ENCODE results near the gene ASAP2.
"Not testable (repeated sequence)": the region's sequence is repeated elsewhere in the genome, so short reads cannot be mapped to it uniquely, and the experiment has no call there.

The ASAP2 gene

DNA sequence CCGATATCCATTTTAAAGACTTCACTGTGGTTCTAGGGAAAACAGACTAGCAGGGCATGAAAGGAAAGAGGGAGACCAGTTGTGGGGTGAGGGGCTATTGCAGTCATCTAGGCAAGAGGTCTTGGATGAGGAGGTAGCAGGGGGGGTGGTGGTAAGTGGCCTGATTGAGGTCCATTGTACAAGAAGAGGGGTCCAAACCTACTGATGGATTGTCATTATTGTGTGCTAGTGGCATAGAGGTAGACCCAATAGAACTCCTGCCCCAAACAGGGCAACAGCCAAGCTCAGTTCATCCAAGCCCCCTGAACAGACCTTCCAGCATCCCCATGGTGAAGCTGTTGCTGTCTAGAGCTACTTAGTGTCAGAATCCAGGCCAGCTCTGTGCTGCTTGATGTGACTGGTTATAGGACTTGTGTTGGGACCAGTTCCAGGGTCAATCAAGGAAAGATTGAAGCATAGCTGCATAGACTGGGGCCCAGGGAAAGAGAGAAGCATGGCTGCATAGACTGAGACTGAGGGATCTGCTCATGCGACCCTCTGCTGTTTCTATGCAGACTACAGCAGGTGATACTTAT, 7.0 kb downstream of the ASAP2 start:
- Histone ChIP-seq H3K9ac (ENCODE audit: low read length in 2 of 2) (no peak overlapping the region), H3K4me3 (ENCODE audit: low read length in 2 of 2) (peak overlapping the region in 1 of 2 donors; percentile 22)

GRCh38 chr2:9214873-9215272, 8.3 kb downstream of the ASAP2 start:
- Histone ChIP-seq H3K4me1 (ENCODE audit: control insufficient read depth, insufficient read depth, low read length) (peaks cover 23% of the 10 kb centered on the region), H3K4me3 (ENCODE audit: low read length in 2 of 2) (no peak overlapping the region), H3K27ac (ENCODE audit: low read length) (no peak overlapping the region), H3K9me3 (ENCODE audit: control insufficient read depth in 2 of 2, low read length in 2 of 2) (no peaks in the 10 kb centered on the region), H3K27me3 (ENCODE audit: control insufficient read depth in 1 of 2, insufficient read depth in 2 of 2, low read length in 2 of 2) (no peaks in the 10 kb centered on the region), H3K9ac (ENCODE audit: low read length in 2 of 2) (no peak overlapping the region), H3K36me3 (ENCODE audit: control insufficient read depth in 2 of 2, insufficient read depth in 2 of 2, low read length in 2 of 2) (no peaks in the 10 kb centered on the region)

More for the DNA sequence above, 7.0 kb downstream of the ASAP2 start:
- Histone ChIP-seq H3K36me3 (ENCODE audit: control insufficient read depth in 2 of 2, insufficient read depth in 2 of 2, low read length in 2 of 2) (no peaks in the 10 kb centered on the region), H3K9me3 (ENCODE audit: control insufficient read depth in 2 of 2, low read length in 2 of 2) (no peaks in the 10 kb centered on the region), H3K27me3 (ENCODE audit: control insufficient read depth in 1 of 2, insufficient read depth in 2 of 2, low read length in 2 of 2) (no peaks in the 10 kb centered on the region), H3K4me1 (ENCODE audit: control insufficient read depth, insufficient read depth, low read length) (peaks cover 23% of the 10 kb centered on the region), H3K27ac (ENCODE audit: low read length) (peak overlapping the region; percentile 18)

DNA sequence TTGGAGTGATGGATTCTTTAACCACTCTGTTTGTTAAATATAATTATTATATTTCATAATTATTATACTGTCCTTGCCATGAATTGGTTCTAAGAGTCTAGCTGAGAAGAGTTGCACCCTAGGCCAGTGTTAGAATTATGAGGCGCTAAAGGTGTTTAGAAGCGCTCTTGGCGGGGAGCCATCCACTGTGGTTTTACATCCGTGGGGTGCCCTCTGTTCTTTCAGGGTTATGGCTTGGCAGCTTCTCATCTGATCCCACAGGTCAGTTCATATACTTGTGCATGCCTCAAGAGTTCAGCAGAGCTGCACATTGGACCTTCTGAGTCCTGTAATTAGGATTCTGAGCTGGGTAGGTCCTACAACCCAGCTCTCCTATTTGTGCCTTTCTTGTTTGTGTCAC, 9.1 kb downstream of the ASAP2 start:
- Histone ChIP-seq H3K4me1 (ENCODE audit: control insufficient read depth, insufficient read depth, low read length) (peaks cover 23% of the 10 kb centered on the region), H3K27me3 (ENCODE audit: control insufficient read depth in 1 of 2, insufficient read depth in 2 of 2, low read length in 2 of 2) (no peaks in the 10 kb centered on the region), H3K9ac (ENCODE audit: low read length in 2 of 2) (no peak overlapping the region), H3K27ac (ENCODE audit: low read length) (no peak overlapping the region), H3K36me3 (ENCODE audit: control insufficient read depth in 2 of 2, insufficient read depth in 2 of 2, low read length in 2 of 2) (no peaks in the 10 kb centered on the region), H3K4me3 (ENCODE audit: low read length in 2 of 2) (no peak overlapping the region), H3K9me3 (ENCODE audit: control insufficient read depth in 2 of 2, low read length in 2 of 2) (no peaks in the 10 kb centered on the region)

GRCh38 chr2:9216143-9216542, 9.5 kb downstream of the ASAP2 start:
- H3K4me1 ChIP-seq (ENCODE audit: control insufficient read depth, insufficient read depth, low read length) = peaks cover 23% of the 10 kb centered on the region
- not testable (repeated sequence) for H3K9ac ChIP-seq (ENCODE audit: low read length in 2 of 2); H3K27ac ChIP-seq (ENCODE audit: low read length); H3K36me3 ChIP-seq (ENCODE audit: control insufficient read depth in 2 of 2, insufficient read depth in 2 of 2, low read length in 2 of 2); H3K9me3 ChIP-seq (ENCODE audit: control insufficient read depth in 2 of 2, low read length in 2 of 2); H3K4me3 ChIP-seq (ENCODE audit: low read length in 2 of 2); H3K27me3 ChIP-seq (ENCODE audit: control insufficient read depth in 1 of 2, insufficient read depth in 2 of 2, low read length in 2 of 2)

- H3K27me3 ChIP-seq (ENCODE audit: control insufficient read depth in 1 of 2, insufficient read depth in 2 of 2, low read length in 2 of 2) = no peaks in the 10 kb centered on the region
- H3K9me3 ChIP-seq (ENCODE audit: control insufficient read depth in 2 of 2, low read length in 2 of 2) = no peaks in the 10 kb centered on the region
- H3K27ac ChIP-seq (ENCODE audit: low read length) = no peak overlapping the region
- H3K9ac ChIP-seq (ENCODE audit: low read length in 2 of 2) = no peak overlapping the region
- no peaks in the 10 kb centered on the region for H3K36me3 ChIP-seq (ENCODE audit: control insufficient read depth in 2 of 2, insufficient read depth in 2 of 2, low read length in 2 of 2)
- H3K4me1 ChIP-seq (ENCODE audit: control insufficient read depth, insufficient read depth, low read length) = peaks cover 6% of the 10 kb centered on the region
- H3K4me3 ChIP-seq (ENCODE audit: low read length in 2 of 2) = no peak overlapping the region
Measured at GRCh38 chr2:9217838-9218770, 11.5 kb downstream of the ASAP2 start.

DNA sequence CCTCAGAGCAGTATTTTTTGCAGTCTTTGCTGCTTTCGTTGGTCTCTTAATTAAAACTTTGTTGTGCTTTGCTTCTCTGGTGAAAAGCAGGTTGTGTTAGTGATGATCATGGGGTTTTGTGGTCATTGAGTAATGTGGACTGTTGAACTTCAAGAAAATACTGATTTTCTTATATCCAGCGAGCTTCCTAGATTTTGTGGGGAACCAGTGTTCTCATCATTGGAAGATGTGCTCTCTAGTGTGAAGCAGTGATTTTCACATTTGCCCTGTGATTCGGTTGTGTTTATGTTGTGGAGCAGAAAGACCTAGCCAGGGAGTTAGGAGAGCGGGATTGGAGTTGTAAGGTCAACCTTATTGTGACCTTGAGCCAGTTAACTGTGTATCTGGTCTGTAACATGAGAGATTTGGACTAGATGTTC, 12.4 kb downstream of the ASAP2 start:
- H3K27me3 ChIP-seq (ENCODE audit: control insufficient read depth in 1 of 2, insufficient read depth in 2 of 2, low read length in 2 of 2) = no peaks in the 10 kb centered on the region
- H3K4me3 ChIP-seq (ENCODE audit: low read length in 2 of 2) = no peak overlapping the region
- no peak overlapping the region for H3K27ac ChIP-seq (ENCODE audit: low read length)
- H3K4me1 ChIP-seq (ENCODE audit: control insufficient read depth, insufficient read depth, low read length) = peaks cover 6% of the 10 kb centered on the region
- H3K36me3 ChIP-seq (ENCODE audit: control insufficient read depth in 2 of 2, insufficient read depth in 2 of 2, low read length in 2 of 2) = no peaks in the 10 kb centered on the region
- no peak overlapping the region for H3K9ac ChIP-seq (ENCODE audit: low read length in 2 of 2)
- no peaks in the 10 kb centered on the region for H3K9me3 ChIP-seq (ENCODE audit: control insufficient read depth in 2 of 2, low read length in 2 of 2)

- H3K4me1 ChIP-seq (ENCODE audit: control insufficient read depth, insufficient read depth, low read length) = peaks cover 7% of the 10 kb centered on the region
Measured at GRCh38 chr2:9220201-9220600, 13.6 kb downstream of the ASAP2 start.

DNA sequence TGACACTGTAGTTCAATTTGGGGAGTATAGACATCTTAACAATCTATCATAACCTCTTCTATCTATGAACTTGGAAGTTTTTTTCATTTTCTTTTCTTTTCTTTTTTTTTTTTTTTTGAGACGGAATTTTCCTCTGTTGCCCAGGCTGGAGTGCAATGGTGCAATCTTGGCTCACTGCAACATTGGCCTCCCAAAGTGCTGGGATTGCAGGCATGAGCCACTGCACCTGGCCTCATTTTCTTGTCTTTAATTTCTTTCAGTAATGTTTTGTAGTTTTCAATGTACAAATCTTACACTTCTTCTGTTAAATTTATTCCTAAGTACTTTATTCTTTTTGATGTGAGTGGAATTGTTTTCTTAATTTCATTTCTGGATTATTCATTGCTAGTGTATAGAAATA, 14.6 kb downstream of the ASAP2 start:
- Histone ChIP-seq H3K9ac (ENCODE audit: low read length in 2 of 2) (no peak overlapping the region), H3K4me1 (ENCODE audit: control insufficient read depth, insufficient read depth, low read length) (peaks cover 11% of the 10 kb centered on the region), H3K4me3 (ENCODE audit: low read length in 2 of 2) (no peak overlapping the region), H3K36me3 (ENCODE audit: control insufficient read depth in 2 of 2, insufficient read depth in 2 of 2, low read length in 2 of 2) (no peaks in the 10 kb centered on the region), H3K27me3 (ENCODE audit: control insufficient read depth in 1 of 2, insufficient read depth in 2 of 2, low read length in 2 of 2) (no peaks in the 10 kb centered on the region), H3K9me3 (ENCODE audit: control insufficient read depth in 2 of 2, low read length in 2 of 2) (no peaks in the 10 kb centered on the region), H3K27ac (ENCODE audit: low read length) (no peak overlapping the region)

More at GRCh38 chr2:9220201-9220600, 13.6 kb downstream of the ASAP2 start:
- Histone ChIP-seq H3K36me3 (ENCODE audit: control insufficient read depth in 2 of 2, insufficient read depth in 2 of 2, low read length in 2 of 2) (no peaks in the 10 kb centered on the region), H3K27me3 (ENCODE audit: control insufficient read depth in 1 of 2, insufficient read depth in 2 of 2, low read length in 2 of 2) (no peaks in the 10 kb centered on the region), H3K9ac (ENCODE audit: low read length in 2 of 2) (no peak overlapping the region), H3K4me3 (ENCODE audit: low read length in 2 of 2) (no peak overlapping the region), H3K9me3 (ENCODE audit: control insufficient read depth in 2 of 2, low read length in 2 of 2) (no peaks in the 10 kb centered on the region), H3K27ac (ENCODE audit: low read length) (no peak overlapping the region)

GRCh38 chr2:9222239-9222892, 15.8 kb downstream of the ASAP2 start:
- H3K9me3 ChIP-seq (ENCODE audit: control insufficient read depth in 2 of 2, low read length in 2 of 2) = no peaks in the 10 kb centered on the region
- no peaks in the 10 kb centered on the region for H3K36me3 ChIP-seq (ENCODE audit: control insufficient read depth in 2 of 2, insufficient read depth in 2 of 2, low read length in 2 of 2)
- H3K27ac ChIP-seq (ENCODE audit: low read length) = no peak overlapping the region
- H3K9ac ChIP-seq (ENCODE audit: low read length in 2 of 2) = no peak overlapping the region
- no peaks in the 10 kb centered on the region for H3K27me3 ChIP-seq (ENCODE audit: control insufficient read depth in 1 of 2, insufficient read depth in 2 of 2, low read length in 2 of 2)
- peaks cover 10% of the 10 kb centered on the region for H3K4me1 ChIP-seq (ENCODE audit: control insufficient read depth, insufficient read depth, low read length)
- no peak overlapping the region for H3K4me3 ChIP-seq (ENCODE audit: low read length in 2 of 2)

DNA sequence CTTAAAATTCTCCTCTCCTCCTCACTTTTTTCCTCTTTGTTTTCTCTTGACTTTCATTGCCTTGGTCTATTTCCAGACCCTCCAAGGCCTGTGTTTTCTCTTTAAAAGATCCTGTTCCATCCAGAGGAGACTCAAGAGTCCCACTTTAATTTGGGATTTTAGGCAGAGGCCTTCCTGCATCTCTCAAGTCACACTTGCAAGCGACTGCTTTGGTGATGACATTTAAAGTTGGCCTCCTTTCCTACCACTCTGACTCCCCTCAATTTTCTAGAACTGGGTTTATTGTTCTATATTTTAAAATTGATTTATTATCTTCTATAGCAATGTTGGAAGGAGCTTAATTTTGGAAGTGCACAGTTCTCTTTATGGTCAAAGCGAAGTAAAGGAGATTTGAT, 16.3 kb downstream of the ASAP2 start:
- Histone ChIP-seq H3K9me3 (ENCODE audit: control insufficient read depth in 2 of 2, low read length in 2 of 2) (no peaks in the 10 kb centered on the region), H3K9ac (ENCODE audit: low read length in 2 of 2) (no peak overlapping the region), H3K4me1 (ENCODE audit: control insufficient read depth, insufficient read depth, low read length) (peaks cover 10% of the 10 kb centered on the region), H3K27ac (ENCODE audit: low read length) (no peak overlapping the region), H3K27me3 (ENCODE audit: control insufficient read depth in 1 of 2, insufficient read depth in 2 of 2, low read length in 2 of 2) (no peaks in the 10 kb centered on the region), H3K4me3 (ENCODE audit: low read length in 2 of 2) (no peak overlapping the region), H3K36me3 (ENCODE audit: control insufficient read depth in 2 of 2, insufficient read depth in 2 of 2, low read length in 2 of 2) (no peaks in the 10 kb centered on the region)

Measured in stomach smooth muscle (tissue), 2 donors.